ENCODE measurements around the gene PPP1R12C.

- TF ChIP-seq CTCF (IDR thresholded peaks at IDR 0.05) (no peak), POLR2A (IDR thresholded peaks at IDR 0.05) (no peak), EP300 (IDR thresholded peaks at IDR 0.05) (no peak)
Observed at GRCh38 chr19:55099557-55100506, 17.6 kb downstream of the PPP1R12C start.
